Left ventricle myocardium superior (tissue), 1 donor: ENCODE data around the gene TBRG4. TPM values are rescaled to one million over a fixed set of nuclear protein-coding genes. Genes with fewer than 3 reads are reported as not detected.

Experiments
- ATAC-seq: fragments of 200-7000 bp; cut with Tn5 transposase; one replicate; pipeline ENCODE4 v1.9.1; 2020; ENCODE audit warnings: mild to moderate bottlenecking, moderate library complexity
- DNase-seq: peaks from one replicate; pipeline ENCODE4 v3.0.0-alpha.2; 2020
- intact Hi-C: fragments of 100-400 bp; cut with micrococcal nuclease; formaldehyde crosslinking; loops from one replicate; pipeline ENCODE4 v1.11.0; 2022
- total RNA-seq: library from RNA; stranded (reverse); fragmentation: NEBNext Ultra II Directional; extraction: Animal tissue kit (Norgen Biotek cat#: 25700); gene quantifications from one replicate; pipeline ENCODE4 v1.2.1, GENCODE V29; 2021
- donor health status: DM: no; HTN: yes; CAD: no; lungs with severe emphysema.

Gene TBRG4
- total RNA-seq, 1 donor from 2014 or later: 83.0 TPM

- ATAC-seq (no peak), DNase-seq (no peak)
- intact Hi-C loops: no loop called here
Observed at GRCh38 chr7:45101748-45102147, 9.7 kb downstream of the TBRG4 start.

- intact Hi-C loops: no loop called here
- ATAC-seq (no peak), DNase-seq (no peak)
Observed at GRCh38 chr7:45100761-45101480, 10.6 kb downstream of the TBRG4 start.

- intact Hi-C loops: no loop called here
Observed at GRCh38 chr7:45099891-45100760, 11.4 kb downstream of the TBRG4 start.

GRCh38 chr7:45098983-45099839 lies 12.3 kb downstream of the TBRG4 start:
- ATAC-seq: peak; percentile 59
- intact Hi-C loops: no loop called here
- DNase-seq: no peak

More at GRCh38 chr7:45099891-45100760, 11.4 kb downstream of the TBRG4 start:
- ATAC-seq (no peak), DNase-seq (no peak)

DNA sequence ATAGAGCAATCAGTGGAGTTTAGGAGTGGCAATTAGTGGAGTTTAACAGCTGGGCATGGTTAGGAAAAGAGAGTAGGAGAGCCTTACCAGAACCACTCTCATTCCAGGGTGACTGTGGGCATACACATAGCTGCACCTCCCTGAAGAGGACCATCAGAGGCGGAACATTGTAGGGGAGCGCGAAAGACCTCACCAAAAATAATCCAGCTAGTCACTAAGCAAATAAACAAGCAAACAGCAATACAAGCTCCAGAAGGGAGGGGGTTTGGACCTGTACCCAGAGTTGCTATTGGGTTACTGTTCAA lies 18.6 kb downstream of the TBRG4 start:
- intact Hi-C loops: no loop called here
- ATAC-seq (no peak), DNase-seq (no peak)

DNA sequence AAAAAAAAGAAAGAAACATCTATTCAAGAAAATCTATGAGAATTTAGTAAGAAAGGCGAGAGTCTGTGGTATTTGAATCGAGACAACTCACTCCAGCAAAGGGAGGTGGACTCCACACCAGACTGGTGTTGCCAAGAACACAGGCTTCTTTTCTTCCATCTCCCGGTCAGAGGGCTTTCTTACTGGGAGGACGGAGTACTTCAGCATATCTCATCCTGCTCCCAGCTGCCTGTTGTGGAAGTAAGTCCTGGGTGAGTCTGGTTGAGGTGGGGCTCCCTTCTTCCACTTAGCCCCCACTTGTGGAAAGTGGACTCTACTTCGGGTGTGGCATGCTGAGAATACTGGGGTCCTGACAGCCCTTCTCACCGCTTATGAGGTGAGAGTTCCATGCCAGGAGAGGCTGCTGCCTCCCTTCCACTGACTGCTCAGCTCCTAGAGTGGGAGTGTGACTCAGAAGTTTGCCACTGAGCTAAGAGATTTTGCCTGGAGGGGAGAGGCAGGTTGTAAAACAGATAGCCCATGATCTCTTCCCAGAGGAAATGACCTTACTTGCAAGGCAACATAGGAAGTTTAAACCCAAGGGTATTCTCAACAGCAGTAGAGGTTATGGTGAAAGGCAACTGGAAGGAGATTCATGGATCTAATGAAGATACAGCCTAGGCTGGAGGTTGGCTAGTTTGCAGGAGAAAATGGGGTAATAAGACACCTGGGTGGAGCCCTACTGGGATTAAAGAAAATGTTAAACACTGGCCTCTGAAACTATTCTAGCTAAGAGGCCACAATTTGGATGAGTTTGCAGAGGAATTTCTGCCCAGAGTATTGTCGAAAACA lies 19.2 kb downstream of the TBRG4 start:
- no peak for DNase-seq
- no peak for ATAC-seq
- intact Hi-C loops: no loop called here

- intact Hi-C loops: no loop called here
- ATAC-seq (peak; percentile 50), DNase-seq (peak; percentile 72)
Observed at GRCh38 chr7:45089341-45089891, 22.1 kb downstream of the TBRG4 start.

GRCh38 chr7:45088821-45089340 lies 22.6 kb downstream of the TBRG4 start, which contains the start of gene NACAD:
Gene NACAD, minus strand, starts transcription at chr7:45088969. Its CDS starts 75 bp downstream, at chr7:45088894.
- peak; percentile 79 for DNase-seq
- peak; percentile 92 for ATAC-seq
- intact Hi-C loops: no loop called here

DNA sequence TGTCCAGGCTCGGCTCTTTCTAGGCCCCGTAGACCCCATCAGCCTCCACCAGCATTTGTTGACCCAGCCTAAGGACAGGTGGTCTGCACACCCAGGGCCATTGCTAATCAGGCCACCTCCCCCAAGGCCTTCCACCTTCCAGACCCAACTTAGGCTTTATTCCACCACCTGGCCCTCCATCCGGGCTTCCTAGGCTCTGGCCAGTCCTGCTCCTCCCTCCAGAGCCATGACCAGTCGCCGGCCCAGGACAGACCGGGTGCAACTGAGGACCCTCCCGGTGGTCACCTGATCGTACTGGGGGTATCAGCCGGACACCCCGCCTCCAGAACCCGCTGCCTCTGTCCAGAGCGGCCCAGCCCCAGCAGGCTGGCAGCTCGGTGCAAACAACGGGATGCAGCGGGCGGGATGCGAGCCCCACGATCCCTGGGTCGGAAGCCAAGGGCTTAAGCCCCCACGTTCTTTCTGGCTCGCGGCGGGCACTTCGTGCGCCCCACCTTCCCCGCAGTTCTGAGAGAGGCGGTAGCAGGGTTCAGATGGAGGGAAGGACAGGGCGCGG lies 23.3 kb downstream of the TBRG4 start:
- no peak for DNase-seq
- intact Hi-C loops: no loop called here
- peak; percentile 6 for ATAC-seq

DNA sequence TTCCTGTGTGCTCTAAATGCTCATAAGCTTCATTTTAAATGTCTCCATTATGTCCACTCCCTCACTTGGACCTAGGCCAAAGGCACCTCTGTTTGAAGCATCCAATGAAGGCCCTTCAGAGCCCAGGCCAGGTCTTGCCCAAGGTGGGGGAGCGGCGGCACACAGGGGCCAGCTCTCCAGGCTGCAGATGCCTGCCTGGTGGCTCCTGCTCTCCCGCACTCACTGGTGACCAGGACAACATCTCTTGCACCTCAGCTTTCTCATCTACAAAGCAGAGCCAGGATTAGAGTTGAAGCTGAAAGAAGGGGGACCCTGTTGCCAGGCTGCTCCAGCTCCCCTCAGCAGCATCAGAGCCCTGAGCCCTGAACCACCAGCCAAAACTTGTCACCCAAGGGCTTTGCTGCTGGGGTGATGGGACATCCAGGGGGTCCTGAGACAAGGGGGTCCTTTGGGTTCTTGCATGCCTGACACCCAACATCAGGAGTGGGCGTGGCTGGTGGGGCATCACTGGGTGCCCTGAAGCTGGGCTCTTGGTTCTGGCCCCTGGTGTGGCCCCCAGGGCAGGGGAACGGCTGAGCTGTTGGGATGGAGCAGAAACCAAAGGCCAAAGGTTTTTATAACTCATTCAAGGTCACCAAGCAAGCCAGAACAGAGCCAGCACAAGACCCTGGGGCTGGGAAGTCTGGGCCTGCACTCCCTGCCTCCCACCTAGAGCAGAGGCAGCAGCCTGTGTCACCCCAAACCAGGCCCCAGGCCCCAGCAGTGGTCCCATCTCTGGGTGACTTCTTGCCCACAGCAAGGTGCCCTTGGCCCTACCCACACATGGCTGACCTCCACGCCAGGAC lies 24.0 kb downstream of the TBRG4 start:
- peak; percentile 4 for ATAC-seq
- intact Hi-C loops: no loop called here
- no peak for DNase-seq

GRCh38 chr7:45086331-45087065 lies 25.0 kb downstream of the TBRG4 start:
- ATAC-seq: no peak

DNA sequence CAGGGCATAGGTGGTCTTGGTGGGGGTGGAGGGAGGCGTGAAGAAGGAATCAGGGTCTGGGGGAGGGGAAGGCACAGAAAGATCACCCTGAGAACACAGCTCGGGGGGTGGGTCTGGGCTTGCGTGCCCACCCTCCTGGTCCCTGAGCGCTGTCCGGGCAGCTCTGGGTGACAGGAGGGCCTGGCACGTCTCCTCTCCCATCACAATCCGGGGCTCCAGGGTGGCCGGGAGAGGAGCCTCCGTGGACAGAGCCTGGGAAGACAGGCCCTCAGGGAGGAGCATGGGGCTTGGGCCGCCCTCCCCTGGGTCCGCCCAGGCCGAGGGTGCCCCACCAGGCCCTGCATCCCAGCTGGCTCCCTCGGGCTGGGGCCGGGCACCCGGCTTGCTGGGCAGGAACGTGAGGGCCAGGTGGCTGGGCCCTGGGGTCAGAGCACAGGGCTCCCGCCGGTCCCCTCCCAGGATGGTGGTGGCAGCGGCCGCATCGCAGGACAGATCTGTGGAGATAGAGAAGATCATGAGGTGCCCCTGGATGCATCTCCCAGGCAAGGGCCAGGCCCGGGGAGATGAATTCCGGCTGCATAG lies 25.8 kb downstream of the TBRG4 start:
- DNase-seq (no peak), ATAC-seq (no peak)
- intact Hi-C loops: no loop called here

More at GRCh38 chr7:45086331-45087065, 25.0 kb downstream of the TBRG4 start:
- DNase-seq: no peak
- intact Hi-C loops: no loop called here

- no peak for ATAC-seq
- DNase-seq: no peak
- intact Hi-C loops: no loop called here
Observed at GRCh38 chr7:45084901-45085618, 26.4 kb downstream of the TBRG4 start.

GRCh38 chr7:45084336-45084735 lies 27.2 kb downstream of the TBRG4 start:
- ATAC-seq (no peak), DNase-seq (no peak)
- intact Hi-C loops: no loop called here

- intact Hi-C loops: no loop called here
- ATAC-seq (no peak), DNase-seq (no peak)
Observed at GRCh38 chr7:45082831-45083331, 28.6 kb downstream of the TBRG4 start.
